Prostate gland (tissue), 2 donors: Measurements from ENCODE around the gene ALOX15. TPM values are rescaled to one million over a fixed set of nuclear protein-coding genes. Genes with fewer than 3 reads are reported as not detected.

ENCODE experiments used
- DNase-seq: peaks from one replicate; pipeline ENCODE4 v3.0.0-alpha.2; 2019; ENCODE audit warnings: low spot score
- H3K27ac ChIP-seq, 2 donors: fragments of 200-600 bp; sonication (generic); 2 replicates each; pipeline ENCODE4 v1.5.1; 2017 to 2019
- H3K27me3 ChIP-seq: fragments of 200-600 bp; sonication (generic); replicated peaks from 2 replicates; pipeline ENCODE4 v1.5.1; 2019; ENCODE audit not compliant: insufficient read depth
- H3K36me3 ChIP-seq, 2 donors: fragments of 200-600 bp; sonication (generic); 1 replicate in 1 of 2; 2 replicates in 1 of 2; pipeline versions ENCODE4 v1.5.1 to v1.8.1; 2017 to 2019
- H3K4me1 ChIP-seq: fragments of 200-600 bp; sonication (generic); replicated peaks from 2 replicates; pipeline ENCODE4 v1.5.1; 2019
- H3K4me3 ChIP-seq, 2 donors: fragments of 200-600 bp; sonication (generic); 2 replicates each; pipeline ENCODE4 v1.5.1; 2017 to 2019
- H3K9me3 ChIP-seq: fragments of 200-600 bp; sonication (generic); 2 replicates; pipeline ENCODE4 v1.5.1; 2017
- POLR2A ChIP-seq: fragments of 450-650 bp; IDR thresholded peaks from one replicate; pipeline ENCODE4 v1.6.1; 2016; ENCODE audit warnings: antibody characterized with exemption, mild to moderate bottlenecking
- POLR2AphosphoS5 ChIP-seq: sonication (generic); formaldehyde crosslinking; IDR thresholded peaks from one replicate; pipeline ENCODE4 v1.6.1; 2017; ENCODE audit warnings: antibody characterized with exemption
- WGBS: methylation state at CpG from one replicate; pipeline ENCODE4 v1.1.5; 2018; 5-methylcytosine and 5-hydroxymethylcytosine counted together
- intact Hi-C: fragments of 100-400 bp; cut with DNase I; formaldehyde crosslinking; loops from one replicate; pipeline ENCODE4 v1.14.2; 2022
- small RNA-seq, 2 donors: library from RNA; depleted of rRNA; stranded (forward); fragments of <200 nt; gene quantifications; one replicate each; pipeline ENCODE3, GENCODE V24; 2016
- total RNA-seq, 2 donors: library from RNA; depleted of rRNA; stranded (reverse); fragments of >200 nt; gene quantifications; one replicate each; pipeline ENCODE4 v1.1.0, GENCODE V29; 2016
- TF ChIP-seq, protein P1 (sequence below), 4 experiments: fragments of 200-600 bp in 2 of 4; fragments of 450-650 bp in 2 of 4; sonication (generic) in 2 of 4; IDR thresholded peaks; 1 replicate in 3 of 4; 2 replicates in 1 of 4; pipeline ENCODE4 v1.5.1; 2016 to 2019; ENCODE audit warnings: antibody characterized with exemption in 4 of 4, mild to moderate bottlenecking in 2 of 4, moderate library complexity in 2 of 4

The ALOX15 gene
- total RNA-seq, 2 donors from 2014 or later = 0.41 to 0.97 TPM

DNA sequence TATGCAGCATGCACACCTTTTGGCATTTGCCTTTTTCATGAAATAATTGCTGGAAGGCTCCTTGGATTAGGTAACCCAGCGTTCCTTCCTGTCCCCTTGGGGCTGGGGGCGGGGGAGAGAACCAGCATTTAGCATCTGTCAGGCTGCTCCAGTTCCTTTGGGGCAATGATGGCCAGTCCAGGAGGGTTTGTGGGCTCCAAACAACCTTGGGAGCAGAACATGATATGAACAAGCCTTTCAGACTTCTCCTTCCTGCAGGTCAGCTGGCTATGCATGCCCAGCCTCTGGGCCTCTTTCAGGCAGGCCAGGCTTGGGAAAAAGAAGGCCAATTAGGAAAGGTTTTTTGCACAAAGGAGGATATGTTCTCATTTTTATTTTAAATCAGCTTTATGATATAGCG, 58.3 kb downstream of the ALOX15 start:
- Histone ChIP-seq H3K4me3 (no peak overlapping the region), H3K36me3 (no peaks in the 10 kb centered on the region), H3K27me3 (peaks cover 5% of the 10 kb centered on the region), H3K4me1 (no peaks in the 10 kb centered on the region), H3K9me3 (no peaks in the 10 kb centered on the region), H3K27ac (no peak overlapping the region)
- TF ChIP-seq POLR2A = no peak
- no peak for TF ChIP-seq POLR2AphosphoS5
- TF ChIP-seq, protein P1, sequence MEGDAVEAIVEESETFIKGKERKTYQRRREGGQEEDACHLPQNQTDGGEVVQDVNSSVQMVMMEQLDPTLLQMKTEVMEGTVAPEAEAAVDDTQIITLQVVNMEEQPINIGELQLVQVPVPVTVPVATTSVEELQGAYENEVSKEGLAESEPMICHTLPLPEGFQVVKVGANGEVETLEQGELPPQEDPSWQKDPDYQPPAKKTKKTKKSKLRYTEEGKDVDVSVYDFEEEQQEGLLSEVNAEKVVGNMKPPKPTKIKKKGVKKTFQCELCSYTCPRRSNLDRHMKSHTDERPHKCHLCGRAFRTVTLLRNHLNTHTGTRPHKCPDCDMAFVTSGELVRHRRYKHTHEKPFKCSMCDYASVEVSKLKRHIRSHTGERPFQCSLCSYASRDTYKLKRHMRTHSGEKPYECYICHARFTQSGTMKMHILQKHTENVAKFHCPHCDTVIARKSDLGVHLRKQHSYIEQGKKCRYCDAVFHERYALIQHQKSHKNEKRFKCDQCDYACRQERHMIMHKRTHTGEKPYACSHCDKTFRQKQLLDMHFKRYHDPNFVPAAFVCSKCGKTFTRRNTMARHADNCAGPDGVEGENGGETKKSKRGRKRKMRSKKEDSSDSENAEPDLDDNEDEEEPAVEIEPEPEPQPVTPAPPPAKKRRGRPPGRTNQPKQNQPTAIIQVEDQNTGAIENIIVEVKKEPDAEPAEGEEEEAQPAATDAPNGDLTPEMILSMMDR (IDR thresholded peaks at IDR 0.05) = no peak
- no peak for DNase-seq
- 85% methylated on average over 3 of the region's 3 CpGs for WGBS
- intact Hi-C loops = no loop called here

DNA sequence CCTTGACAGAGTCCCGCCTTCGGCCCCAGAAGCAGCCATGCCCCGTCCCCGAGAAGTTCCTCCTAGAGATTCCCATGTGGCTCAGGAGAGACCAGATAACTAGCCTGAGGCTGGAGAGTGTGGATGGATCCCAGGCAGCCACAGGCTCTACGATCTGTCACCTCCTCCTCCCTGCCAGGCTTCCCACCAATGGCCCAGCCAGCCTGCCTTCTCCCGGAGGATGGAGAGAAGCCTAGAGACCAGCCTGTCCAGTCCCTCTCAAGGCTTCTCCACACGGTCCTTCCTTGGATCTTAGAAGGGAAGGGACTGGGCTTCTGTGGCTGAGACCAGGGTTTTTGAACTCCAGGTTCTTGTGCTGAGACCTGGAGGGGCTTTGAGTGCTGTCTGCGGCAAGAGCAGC, 58.8 kb downstream of the ALOX15 start:
- no peak for DNase-seq

DNA sequence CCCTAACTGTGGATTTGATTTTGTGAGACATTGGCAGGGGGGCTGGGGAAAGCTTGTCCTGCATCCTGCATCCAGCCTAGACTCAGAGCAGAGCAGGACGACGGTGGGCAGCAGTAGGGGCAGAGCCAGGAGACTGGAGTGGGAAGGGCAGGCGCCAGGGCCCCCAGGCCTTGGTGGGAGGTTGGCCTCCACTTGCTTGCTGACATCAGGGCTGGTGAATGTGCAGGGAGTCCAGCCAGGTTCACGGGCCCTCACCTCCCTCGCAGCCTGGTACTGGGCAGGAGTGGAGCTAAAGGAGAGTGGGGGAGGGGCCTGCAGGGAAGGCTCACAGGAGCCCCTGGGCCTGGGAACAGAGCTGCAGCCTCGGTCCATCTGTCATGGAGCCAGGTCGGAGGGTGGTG, 59.4 kb downstream of the ALOX15 start:
- no peak overlapping the region for H3K4me3 ChIP-seq
- H3K27ac ChIP-seq = no peak overlapping the region
- no peak for DNase-seq
- intact Hi-C loops = no loop called here
- peaks cover 5% of the 10 kb centered on the region for H3K27me3 ChIP-seq
- H3K4me1 ChIP-seq = no peaks in the 10 kb centered on the region
- TF ChIP-seq POLR2AphosphoS5 (no peak), POLR2A (no peak)
- TF ChIP-seq, protein P1 (IDR thresholded peaks at IDR 0.05) = no peak
- 61% methylated on average over 7 of the region's 7 CpGs for WGBS
- H3K9me3 ChIP-seq = no peaks in the 10 kb centered on the region
- no peaks in the 10 kb centered on the region for H3K36me3 ChIP-seq

More for the DNA sequence above, 58.8 kb downstream of the ALOX15 start:
- Histone ChIP-seq H3K9me3 (no peaks in the 10 kb centered on the region), H3K4me1 (no peaks in the 10 kb centered on the region), H3K27me3 (peaks cover 5% of the 10 kb centered on the region), H3K27ac (no peak overlapping the region), H3K4me3 (no peak overlapping the region), H3K36me3 (no peaks in the 10 kb centered on the region)
- no peak for TF ChIP-seq POLR2A
- TF ChIP-seq POLR2AphosphoS5 = no peak
- TF ChIP-seq, protein P1 (IDR thresholded peaks at IDR 0.05) = no peak
- WGBS = 86% methylated on average over 8 of the region's 8 CpGs
- intact Hi-C loops = no loop called here

Small RNA genes lying within 50 kb of the gene (small RNA-seq; reads per million reads assigned to genes)
- 0 reads per million in 2 donors for gene RNU6-955P

Other genes with a start within 250 kb of the ALOX15 start
- under 1 TPM in 1 of 2 donors, not detected in 1; 0.50 TPM for gene SPNS3, start 207.7 kb downstream of the ALOX15 start, total RNA-seq
- gene SPNS2, start 142.8 kb downstream of the ALOX15 start, total RNA-seq = 10 to 100 TPM in 1 of 2 donors, 1 to 10 TPM in 1; 6.6 to 14.0 TPM
- 10 to 100 TPM; 44.4 to 71.2 TPM for gene MYBBP1A, start 86.3 kb downstream of the ALOX15 start, total RNA-seq
- gene GGT6, start 81.1 kb downstream of the ALOX15 start, total RNA-seq = 10 to 100 TPM; 23.5 to 35.6 TPM
- gene SMTNL2, start 57.1 kb downstream of the ALOX15 start, total RNA-seq = 1 to 10 TPM; 4.6 to 6.3 TPM
- 10 to 100 TPM; 27.1 to 79.7 TPM for gene PELP1, start 62.5 kb upstream of the ALOX15 start, total RNA-seq
- gene ARRB2, start 69.0 kb upstream of the ALOX15 start, total RNA-seq = 10 to 100 TPM; 12.5 to 30.1 TPM
- 10 to 100 TPM; 31.0 to 41.9 TPM for gene MED11, start 89.8 kb upstream of the ALOX15 start, total RNA-seq
- 1 to 10 TPM in 1 of 2 donors, under 1 TPM in 1; 0.91 to 7.3 TPM for gene ZMYND15, start 98.2 kb upstream of the ALOX15 start, total RNA-seq
- gene CXCL16, start 98.2 kb upstream of the ALOX15 start, total RNA-seq = 10 to 100 TPM; 27.9 to 36.0 TPM
- gene TM4SF5, start 130.2 kb upstream of the ALOX15 start, total RNA-seq = not detected
- gene VMO1, start 144.7 kb upstream of the ALOX15 start, total RNA-seq = 1 to 10 TPM in 1 of 2 donors, not detected in 1; 2.6 TPM
- gene GLTPD2, start 147.3 kb upstream of the ALOX15 start, total RNA-seq = not detected
- gene PSMB6, start 154.5 kb upstream of the ALOX15 start, total RNA-seq = 100 to 1,000 TPM; 152 to 183 TPM
- gene PLD2, start 165.5 kb upstream of the ALOX15 start, total RNA-seq = 10 to 100 TPM; 25.7 to 29.5 TPM
- 100 to 1,000 TPM in 1 of 2 donors, 10 to 100 TPM in 1; 53.0 to 136 TPM for gene MINK1, start 191.7 kb upstream of the ALOX15 start, total RNA-seq